Subcutaneous abdominal adipose tissue (tissue), 5 donors: ENCODE results near the gene OPN1MW3.
"Not testable (repeated sequence)": the region's sequence is repeated elsewhere in the genome, so short reads cannot be mapped to it uniquely, and the experiment has no call there.

ENCODE experiments used
- H3K27ac ChIP-seq: one replicate; pipeline ENCODE4 v1.7.0; 2013; ENCODE audit warnings: low read depth, mild to moderate bottlenecking, inconsistent platforms, low read length, moderate library complexity
- H3K27me3 ChIP-seq, 5 donors: one replicate each; pipeline ENCODE4 v1.7.0; 2013; ENCODE audit warnings: low read length in 5 of 5, inconsistent platforms in 1 of 5; ENCODE audit not compliant: control insufficient read depth in 5 of 5, insufficient read depth in 4 of 5
- H3K36me3 ChIP-seq, 5 donors: one replicate each; pipeline ENCODE4 v1.7.0; 2013; ENCODE audit warnings: low read length in 5 of 5; ENCODE audit not compliant: control insufficient read depth in 5 of 5, insufficient read depth in 5 of 5
- H3K4me1 ChIP-seq, 5 donors: one replicate each; pipeline ENCODE4 v1.7.0; 2013; ENCODE audit warnings: low read length in 5 of 5, mild to moderate bottlenecking in 3 of 5, moderate library complexity in 1 of 5; ENCODE audit not compliant: control insufficient read depth in 5 of 5, insufficient read depth in 5 of 5
- H3K4me3 ChIP-seq, 5 donors: one replicate each; pipeline ENCODE4 v1.7.0; 2013; ENCODE audit warnings: low read length in 5 of 5, low read depth in 1 of 5
- H3K9ac ChIP-seq, 5 donors: one replicate each; pipeline ENCODE4 v1.7.0; 2013; ENCODE audit warnings: low read length in 5 of 5, mild to moderate bottlenecking in 4 of 5, moderate library complexity in 3 of 5
- H3K9me3 ChIP-seq, 5 donors: one replicate each; pipeline ENCODE4 v1.7.0; 2013; ENCODE audit warnings: low read length in 5 of 5; ENCODE audit not compliant: control insufficient read depth in 5 of 5
- donor health status: healthy.
- donor health status: healthy.
- donor health status: healthy.
- donor health status: healthy.
- donor health status: healthy.

OPN1MW3 gene

GRCh38 chrX:154295664-154296310 is 38.4 kb downstream of the OPN1MW3 start, which contains the start of gene TKTL1:
TSS of gene TKTL1 (plus strand) at chrX:154295795. CDS start at chrX:154295860, 65 bp downstream.
- H3K36me3 ChIP-seq = no peaks in the 10 kb centered on the region
- H3K27ac ChIP-seq = no peak within 1 kb of the TSS
- no peak within 1 kb of the TSS for H3K9ac ChIP-seq
- no peaks in the 10 kb centered on the region for H3K4me1 ChIP-seq
- no peaks in the 10 kb centered on the region for H3K27me3 ChIP-seq
- peaks cover 0 to 5% (median 2%) of the 10 kb centered on the region in 5 donors for H3K9me3 ChIP-seq
- H3K4me3 ChIP-seq = no peak within 1 kb of the TSS

- no peak overlapping the region for H3K9ac ChIP-seq
- no peaks in the 10 kb centered on the region for H3K4me1 ChIP-seq
- no peaks in the 10 kb centered on the region for H3K27me3 ChIP-seq
- no peaks in the 10 kb centered on the region for H3K36me3 ChIP-seq
- H3K27ac ChIP-seq = no peak overlapping the region
- peaks cover 0 to 5% (median 2%) of the 10 kb centered on the region in 5 donors for H3K9me3 ChIP-seq
- no peak overlapping the region for H3K4me3 ChIP-seq
Observed at GRCh38 chrX:154296731-154297130, 39.3 kb downstream of the OPN1MW3 start.

GRCh38 chrX:154298312-154298711 is 40.9 kb downstream of the OPN1MW3 start:
- Histone ChIP-seq H3K4me3 (no peak overlapping the region), H3K9me3 (peaks cover 0 to 5% (median 2%) of the 10 kb centered on the region in 5 donors), H3K4me1 (no peaks in the 10 kb centered on the region), H3K9ac (no peak overlapping the region), H3K27me3 (peaks cover 0 to 3% (median 0%) of the 10 kb centered on the region in 5 donors), H3K36me3 (no peaks in the 10 kb centered on the region), H3K27ac (no peak overlapping the region)

DNA sequence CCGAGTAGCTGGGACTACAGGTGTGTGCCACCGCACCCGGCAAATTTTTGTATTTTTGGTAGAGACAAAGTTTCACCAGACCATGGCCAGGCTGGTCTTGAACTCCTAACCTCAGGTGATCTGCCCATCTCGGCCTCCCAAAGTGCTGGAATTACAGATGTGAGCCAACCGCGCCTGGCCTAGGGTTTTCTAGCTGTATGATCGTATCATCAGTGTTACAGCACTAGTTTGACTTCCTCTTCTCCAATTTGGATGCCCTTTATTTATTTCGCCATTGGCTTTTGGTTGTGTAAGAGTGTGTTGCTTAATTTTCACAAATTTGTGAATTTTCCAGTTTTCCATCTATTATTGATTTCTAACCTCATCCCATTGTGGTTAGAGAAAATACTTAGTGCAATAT is 43.4 kb downstream of the OPN1MW3 start:
- Histone ChIP-seq H3K9me3 (peaks cover 0 to 5% (median 2%) of the 10 kb centered on the region in 5 donors), H3K9ac (no peak overlapping the region), H3K27me3 (peaks cover 0 to 18% (median 2%) of the 10 kb centered on the region in 5 donors), H3K4me3 (no peak overlapping the region), H3K4me1 (no peaks in the 10 kb centered on the region), H3K27ac (no peak overlapping the region), H3K36me3 (no peaks in the 10 kb centered on the region)

DNA sequence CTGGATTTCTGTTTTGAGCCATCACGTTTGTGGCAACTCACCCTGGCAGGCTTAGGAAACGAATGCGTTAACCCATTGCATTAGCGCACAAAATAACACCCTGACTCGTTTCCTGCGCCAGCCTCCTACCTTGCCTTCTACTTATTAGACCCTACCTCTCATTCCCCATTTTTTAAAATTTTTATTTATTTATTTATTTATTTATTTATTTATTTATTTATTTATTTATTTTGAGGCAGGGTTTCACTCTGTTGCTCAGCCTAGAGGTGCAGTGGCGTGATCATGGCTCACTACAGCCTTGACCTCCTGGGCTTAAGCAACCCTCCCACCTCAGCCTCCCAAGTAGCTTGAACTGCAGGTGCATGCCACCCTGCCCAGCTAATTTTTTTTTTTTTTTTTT is 45.6 kb downstream of the OPN1MW3 start:
- not testable (repeated sequence) for H3K36me3 ChIP-seq, H3K27ac ChIP-seq, H3K4me3 ChIP-seq, H3K9ac ChIP-seq, H3K9me3 ChIP-seq
- peaks cover 0 to 22% (median 6%) of the 10 kb centered on the region in 5 donors for H3K27me3 ChIP-seq
- peaks cover 0 to 12% (median 7%) of the 10 kb centered on the region in 5 donors for H3K4me1 ChIP-seq

GRCh38 chrX:154303476-154303875 is 46.1 kb downstream of the OPN1MW3 start:
- Histone ChIP-seq H3K36me3 (no peaks in the 10 kb centered on the region), H3K27me3 (peaks cover 0 to 22% (median 7%) of the 10 kb centered on the region in 5 donors), H3K4me3 (no peak overlapping the region), H3K27ac (no peak overlapping the region), H3K9ac (no peak overlapping the region), H3K4me1 (peaks cover 0 to 16% (median 11%) of the 10 kb centered on the region in 5 donors), H3K9me3 (no peaks in the 10 kb centered on the region)

GRCh38 chrX:154304846-154305245 is 47.5 kb downstream of the OPN1MW3 start:
- H3K4me3 ChIP-seq = no peak overlapping the region
- H3K4me1 ChIP-seq = peaks cover 0 to 16% (median 15%) of the 10 kb centered on the region in 5 donors
- no peak overlapping the region for H3K9ac ChIP-seq
- no peaks in the 10 kb centered on the region for H3K9me3 ChIP-seq
- no peak overlapping the region for H3K27ac ChIP-seq
- H3K27me3 ChIP-seq = peaks cover 0 to 22% (median 7%) of the 10 kb centered on the region in 5 donors
- no peaks in the 10 kb centered on the region for H3K36me3 ChIP-seq

GRCh38 chrX:154305541-154306205 is 48.3 kb downstream of the OPN1MW3 start:
- Histone ChIP-seq H3K9me3 (no peaks in the 10 kb centered on the region), H3K27ac (no peak overlapping the region), H3K9ac (no peak overlapping the region), H3K4me3 (no peak overlapping the region), H3K27me3 (peaks cover 0 to 23% (median 7%) of the 10 kb centered on the region in 5 donors), H3K4me1 (peaks cover 0 to 16% (median 15%) of the 10 kb centered on the region in 5 donors), H3K36me3 (no peaks in the 10 kb centered on the region)

DNA sequence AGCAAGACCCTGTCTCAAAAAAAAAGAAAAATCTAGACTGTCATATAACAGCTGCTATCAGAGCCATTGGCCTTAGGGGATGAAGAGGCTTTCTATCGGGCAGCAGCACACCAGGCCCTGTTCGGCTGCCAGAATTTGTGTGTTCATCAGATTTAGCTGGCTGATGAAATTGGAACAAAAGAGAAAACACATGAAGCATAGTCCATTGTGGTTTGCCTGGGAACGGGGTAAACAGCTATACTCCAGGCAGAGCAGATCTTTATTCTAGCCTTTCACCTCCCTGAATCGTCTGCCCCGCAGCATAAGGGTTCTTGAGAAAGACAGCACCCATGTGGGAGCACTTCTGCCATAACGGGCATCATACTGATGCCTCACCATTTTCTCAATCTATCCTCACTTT is 49.8 kb downstream of the OPN1MW3 start:
- Histone ChIP-seq H3K4me1 (peaks cover 0 to 16% (median 15%) of the 10 kb centered on the region in 5 donors), H3K27ac (no peak overlapping the region), H3K36me3 (no peaks in the 10 kb centered on the region), H3K4me3 (no peak overlapping the region), H3K9me3 (no peaks in the 10 kb centered on the region), H3K27me3 (peaks cover 4 to 25% (median 7%) of the 10 kb centered on the region in 5 donors), H3K9ac (no peak overlapping the region)
